ENCODE results near the gene MAMDC2. TPM values are rescaled to one million over a fixed set of nuclear protein-coding genes. Genes with fewer than 3 reads are reported as not detected.

The MAMDC2 gene
- total RNA-seq, 1 experiment from 2014 or later: 4.6 TPM

- H2BK120ac ChIP-seq (ENCODE audit: low read depth, low read length, poor library complexity, severe bottlenecking): no peak overlapping the region
- no peaks in the 10 kb centered on the region for H3K79me1 ChIP-seq (ENCODE audit: insufficient read depth, low read depth, low read length, poor library complexity, severe bottlenecking)
- no peak overlapping the region for H3K23ac ChIP-seq (ENCODE audit: insufficient read length, low read depth, low read length)
- H4K8ac ChIP-seq (replicated peaks; ENCODE audit: insufficient read length, low read depth, low read length): no peak overlapping the region
- no peak overlapping the region for H3K4me2 ChIP-seq (ENCODE audit: insufficient read depth, insufficient read length, low read length)
- H3K9ac ChIP-seq (ENCODE audit: extremely low read depth, insufficient read length, low read length): no peak overlapping the region
- no peak overlapping the region for H3K56ac ChIP-seq (ENCODE audit: insufficient read length, low read depth, low read length)
- H2BK5ac ChIP-seq (ENCODE audit: insufficient read length, low read length): no peak overlapping the region
- no peak overlapping the region for H3K4me3 Mint-ChIP-seq
- H3K27me3 ChIP-seq (ENCODE audit: insufficient read depth, low read length): no peaks in the 10 kb centered on the region
- H3K9me3 ChIP-seq (ENCODE audit: control insufficient read depth, low read depth, low read length): no peaks in the 10 kb centered on the region
- H3K9me3 Mint-ChIP-seq: no peaks in the 10 kb centered on the region
- no peaks in the 10 kb centered on the region for H3K79me2 ChIP-seq (ENCODE audit: insufficient read depth, low read length)
- H3K27ac Mint-ChIP-seq: no peak overlapping the region
- no peak overlapping the region for H3T11ph ChIP-seq (ENCODE audit: low read length)
- no peaks in the 10 kb centered on the region for H3K23me2 ChIP-seq (ENCODE audit: insufficient read length, low read depth, low read length, poor library complexity, severe bottlenecking)
- H2AK5ac ChIP-seq (ENCODE audit: insufficient read length, low read length): no peak overlapping the region
- no CpG with 5 or more reads among the region's 6 CpGs for WGBS (ENCODE audit: extremely low coverage, insufficient read length, low lambda C conversion rate)
- no peaks in the 10 kb centered on the region for H3K4me1 ChIP-seq (ENCODE audit: insufficient read depth, low read length)
- no peaks in the 10 kb centered on the region for H3K27me3 Mint-ChIP-seq (ENCODE audit: low read depth)
- DNase-seq: no peak
- H3K36me3 Mint-ChIP-seq (ENCODE audit: insufficient read depth in 1 of 3, low read depth in 3 of 3): no peaks in the 10 kb centered on the region
- H2BK12ac ChIP-seq (ENCODE audit: insufficient read length, low read depth, low read length): no peak overlapping the region
- H2BK20ac ChIP-seq (ENCODE audit: low read depth, low read length, poor library complexity, severe bottlenecking): no peak overlapping the region
- no peaks in the 10 kb centered on the region for H4K20me1 ChIP-seq (ENCODE audit: control insufficient read depth, insufficient read depth, insufficient read length)
- no peak for TF ChIP-seq CTCF (conservative IDR thresholded peaks at IDR 0.05)
- no peak overlapping the region for H2AFZ ChIP-seq (ENCODE audit: low read length)
- H3K14ac ChIP-seq (ENCODE audit: insufficient read depth, low read length): no peak overlapping the region
- no peak overlapping the region for H3K18ac ChIP-seq (ENCODE audit: insufficient read length, low read depth, low read length)
- no peak overlapping the region for H3K4ac ChIP-seq (ENCODE audit: low read depth, low read length)
- no peaks in the 10 kb centered on the region for H3K4me1 Mint-ChIP-seq
- H3K27ac ChIP-seq (ENCODE audit: insufficient read length, low read depth, low read length): no peak overlapping the region
- no peak overlapping the region for H4K91ac ChIP-seq (ENCODE audit: insufficient read length, low read depth, low read length)
- no peak overlapping the region for H2BK15ac ChIP-seq (ENCODE audit: low read depth, low read length)
- no peak overlapping the region for H4K5ac ChIP-seq (ENCODE audit: insufficient read length, low read depth, low read length)
These were observed 89.9 kb downstream of the MAMDC2 start for GRCh38 chr9:70133253-70134208.
